Omental fat pad (tissue), 4 donors: ENCODE data around the gene PAQR8. TPM values are rescaled to one million over a fixed set of nuclear protein-coding genes. Genes with fewer than 3 reads are reported as not detected.

Experiments
- ATAC-seq: fragments of 150-250 bp; one replicate; pipeline ENCODE4 v1.9.1; 2016; ENCODE audit warnings: mild to moderate bottlenecking, moderate library complexity; ENCODE audit not compliant: low FRiP score
- DNase-seq: peaks from one replicate; pipeline ENCODE4 v3.0.0-alpha.2; 2019; ENCODE audit warnings: low spot score
- CTCF ChIP-seq, 3 donors: fragments of 450-650 bp; IDR thresholded peaks; one replicate each; pipeline ENCODE4 v1.5.1; 2016 to 2017; ENCODE audit warnings: antibody characterized with exemption in 3 of 3, mild to moderate bottlenecking in 3 of 3, moderate library complexity in 2 of 3
- total RNA-seq, 4 donors: library from RNA; depleted of rRNA; stranded (reverse); fragments of >200 nt; gene quantifications; one replicate each; pipeline ENCODE4 v1.1.0, GENCODE V29; 2016

Gene PAQR8, protein sequence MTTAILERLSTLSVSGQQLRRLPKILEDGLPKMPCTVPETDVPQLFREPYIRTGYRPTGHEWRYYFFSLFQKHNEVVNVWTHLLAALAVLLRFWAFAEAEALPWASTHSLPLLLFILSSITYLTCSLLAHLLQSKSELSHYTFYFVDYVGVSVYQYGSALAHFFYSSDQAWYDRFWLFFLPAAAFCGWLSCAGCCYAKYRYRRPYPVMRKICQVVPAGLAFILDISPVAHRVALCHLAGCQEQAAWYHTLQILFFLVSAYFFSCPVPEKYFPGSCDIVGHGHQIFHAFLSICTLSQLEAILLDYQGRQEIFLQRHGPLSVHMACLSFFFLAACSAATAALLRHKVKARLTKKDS
- total RNA-seq: 1 to 10 TPM; 1.5 to 7.9 (median 3.6) TPM

DNA sequence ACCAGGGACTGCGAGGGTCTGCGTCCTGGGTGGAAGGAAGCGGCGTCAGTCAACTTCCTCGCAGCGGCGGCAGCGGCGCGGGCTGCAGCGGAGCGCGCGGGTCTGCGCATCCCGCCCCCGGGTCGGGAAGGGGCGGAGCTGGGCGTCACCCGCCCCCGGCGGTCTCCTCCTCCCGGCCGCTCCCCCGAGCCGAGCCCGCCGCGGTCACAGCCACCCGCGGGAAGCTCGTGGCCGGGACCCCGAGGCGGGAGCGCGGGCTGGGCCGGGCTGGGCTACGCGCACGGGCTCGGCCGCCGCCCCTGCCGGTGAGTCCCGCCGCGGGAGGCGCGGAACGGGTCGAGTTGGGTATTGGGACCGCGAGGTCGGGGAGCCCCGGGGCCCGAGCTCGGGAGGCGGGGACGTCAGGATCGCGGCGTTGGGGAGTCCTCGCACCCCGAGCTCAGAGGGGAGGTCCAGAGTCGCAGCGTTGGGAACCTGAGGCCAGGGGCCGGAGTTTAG, at the start of gene PAQR8:
TSS of gene PAQR8 (plus strand) at position 207 of the 498 bp plus-strand sequence. CDS start 41,063 bp downstream, outside the sequence.
- ATAC-seq: peak; percentile 95
- peak; percentile 28 for DNase-seq
- TF ChIP-seq CTCF (IDR thresholded peaks at IDR 0.05): no peak

- ATAC-seq (no peak), DNase-seq (no peak)
- TF ChIP-seq CTCF (IDR thresholded peaks at IDR 0.05): no peak
Measured at GRCh38 chr6:52312461-52312860, 49.5 kb upstream of the PAQR8 start.

DNA sequence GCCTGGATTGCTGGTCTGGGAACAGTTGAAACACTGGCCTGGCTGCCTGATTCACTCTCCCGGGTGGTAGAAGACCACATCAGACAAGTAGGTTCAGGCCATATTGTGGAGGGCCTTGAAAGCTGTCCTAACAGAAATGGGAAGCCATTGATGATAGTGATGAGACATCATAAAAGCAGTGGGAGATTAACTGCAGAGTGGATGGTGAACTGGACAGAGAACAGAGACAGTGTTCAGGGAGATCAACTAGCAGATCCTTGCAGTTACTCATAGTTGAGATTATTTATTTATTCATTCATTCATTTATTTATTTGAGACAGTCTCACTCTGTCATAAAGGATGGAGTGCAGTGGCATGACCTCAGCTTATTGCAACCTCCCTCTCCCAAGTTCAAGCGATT, 47.2 kb upstream of the PAQR8 start:
- ATAC-seq (no peak), DNase-seq (no peak)
- TF ChIP-seq CTCF (IDR thresholded peaks at IDR 0.05): no peak

DNA sequence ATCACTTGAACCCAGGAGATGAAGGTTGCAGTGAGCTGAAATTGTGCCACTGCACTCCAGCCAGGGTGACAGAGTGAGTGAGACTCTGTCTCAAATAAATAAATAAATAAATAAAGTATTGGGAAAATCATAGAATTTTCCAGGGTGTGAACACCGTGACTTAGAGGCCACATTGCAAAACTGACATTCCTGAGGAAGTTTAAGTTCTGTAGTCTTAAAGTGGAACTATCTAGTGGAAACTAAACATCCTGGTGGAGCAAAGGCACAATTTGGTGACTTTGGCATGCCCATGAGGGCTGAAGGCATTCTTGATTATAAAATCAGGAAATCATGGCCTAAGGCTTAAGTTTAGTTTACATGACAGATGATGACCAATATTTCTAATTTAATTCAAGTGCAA, 44.7 kb upstream of the PAQR8 start:
- ATAC-seq: no peak
- TF ChIP-seq CTCF (IDR thresholded peaks at IDR 0.05): no peak
- DNase-seq: no peak

DNA sequence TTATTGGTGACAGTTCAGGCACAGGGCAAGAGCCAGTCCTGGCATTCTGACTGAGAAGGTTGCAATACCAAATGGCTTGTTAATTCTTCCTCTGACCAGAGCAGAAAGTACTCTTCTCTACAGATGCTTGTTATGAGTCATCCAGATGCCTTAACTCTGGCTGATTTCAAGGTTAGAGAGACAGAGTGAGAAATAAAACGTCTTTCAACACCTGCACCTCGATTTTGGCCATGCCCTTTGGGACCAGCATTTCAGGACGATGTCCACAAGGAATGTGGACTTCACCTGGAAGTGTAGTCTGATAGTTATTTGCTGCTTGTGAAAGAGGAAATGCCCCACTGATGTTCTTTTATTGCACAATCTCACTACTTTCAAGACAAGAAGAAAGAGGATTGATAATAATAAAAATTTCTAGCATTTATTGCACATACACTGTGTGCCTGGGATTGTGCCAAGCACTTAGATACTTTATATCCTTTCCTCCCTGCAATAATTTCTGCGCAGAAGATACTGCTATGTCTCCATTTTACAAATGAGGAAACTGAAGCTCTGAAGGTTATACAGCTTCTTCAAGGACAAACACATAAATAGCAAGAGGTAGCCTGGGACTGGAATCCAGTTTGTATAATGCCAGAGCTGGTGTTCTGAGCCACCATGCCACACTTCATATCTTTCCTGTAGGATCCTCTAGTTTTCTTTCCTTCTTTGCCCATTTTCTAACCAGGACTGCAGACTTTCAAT, 43.9 kb upstream of the PAQR8 start:
- ATAC-seq: no peak
- TF ChIP-seq CTCF (IDR thresholded peaks at IDR 0.05): no peak
- DNase-seq: no peak

GRCh38 chr6:52324189-52324588, 37.8 kb upstream of the PAQR8 start:
- ATAC-seq: no peak
- DNase-seq: no peak
- no peak for TF ChIP-seq CTCF (IDR thresholded peaks at IDR 0.05)
